Tibial nerve (tissue), 4 donors: ENCODE measurements around the gene NGRN.

Source experiments
- CTCF ChIP-seq, 5 experiments: fragments of 200-600 bp in 3 of 5; fragments of 450-650 bp in 2 of 5; sonication (generic) in 3 of 5; IDR thresholded peaks; one replicate each; pipeline ENCODE4 v1.5.1; 2016 to 2019; ENCODE audit warnings: antibody characterized with exemption in 5 of 5, mild to moderate bottlenecking in 3 of 5, moderate library complexity in 2 of 5
- EP300 ChIP-seq, 2 donors: sonication (generic); formaldehyde crosslinking; IDR thresholded peaks; one replicate each; pipeline ENCODE4 v1.6.1; 2017; ENCODE audit warnings: antibody characterized with exemption in 2 of 2, mild to moderate bottlenecking in 1 of 2

- TF ChIP-seq CTCF (IDR thresholded peaks at IDR 0.05) (no peak), EP300 (IDR thresholded peaks at IDR 0.05) (no peak)
Measured at GRCh38 chr15:90240856-90241255, 24.6 kb upstream of the NGRN start.
